K562 (cell line): ENCODE data around the gene COL25A1. TPM values are rescaled to one million over a fixed set of nuclear protein-coding genes. Genes with fewer than 3 reads are reported as not detected.

Experiments used
- ATAC-seq: fragments of 200-7000 bp; cut with Tn5 transposase; 3 replicates; pipeline ENCODE4 v1.9.1; 2020; ENCODE audit warnings: moderate library complexity
- BruUV-seq: library from RNA; stranded (reverse); fragments of 400-500 nt; replicated peaks from 2 replicates; lab custom pipeline; 2021; lab: Mats Ljungman, UMichigan
- CTCF ChIA-PET: fragments of 300-600 bp; formaldehyde crosslinking; extraction: SDS; loops from one replicate; lab custom pipeline; 2021; ENCODE audit warnings: low intra/inter-chr PET ratio; lab: Yijun Ruan, JAX
- POLR2A ChIA-PET: fragments of 300-600, 350-650 bp; sonication (Branson Sonifier 250); formaldehyde crosslinking; extraction: SDS; loops from one replicate; lab custom pipeline; 2021; ENCODE audit warnings: antibody characterized with exemption, inconsistent platforms; lab: Yijun Ruan, JAX
- DNase-seq, 4 experiments: peaks; one replicate each; pipeline versions ENCODE4 v3.0.0 to v3.0.0-alpha.2; 2011 to 2018; ENCODE audit warnings: low spot score in 3 of 4, mixed read lengths in 3 of 4; ENCODE audit errors: extremely low read depth in 1 of 4
- FAIRE-seq: peaks from 2 replicates; lab custom pipeline; 2011; peaks lifted over from hg19 to GRCh38; lab: Jason Lieb, UNC
- H2AFZ ChIP-seq: 2 replicates; pipeline ENCODE4 v1.6.0; 2011; ENCODE audit warnings: low read depth, low read length, control low read depth, inconsistent platforms
- H3K27ac ChIP-seq: fragments of 200-600 bp; 3 replicates; pipeline ENCODE4 v1.8.0; 2011; ENCODE audit warnings: low read depth, mild to moderate bottlenecking, control low read depth, inconsistent platforms, low read length, moderate library complexity, mixed read lengths; ENCODE audit errors: extremely low read depth
- H3K27me3 ChIP-seq, 2 experiments: fragments of 300-600 bp in 1 of 2; 2 replicates in 1 of 2; 3 replicates in 1 of 2; pipeline versions ENCODE4 v1.6.0 to v1.8.0; 2011; ENCODE audit warnings: inconsistent platforms in 2 of 2, low read length in 2 of 2, mild to moderate bottlenecking in 1 of 2, mixed read lengths in 1 of 2, moderate library complexity in 1 of 2; ENCODE audit not compliant: control insufficient read depth in 2 of 2, insufficient read depth in 2 of 2
- H3K36me3 ChIP-seq: fragments of 300-600 bp; 3 replicates; pipeline ENCODE4 v1.8.0; 2011; ENCODE audit warnings: mild to moderate bottlenecking, low read length, inconsistent platforms; ENCODE audit not compliant: control insufficient read depth, insufficient read depth
- H3K4me1 ChIP-seq, 2 experiments: fragments of 200-600 bp in 1 of 2; replicated peaks in 1 of 2; 2 replicates in 1 of 2; 3 replicates in 1 of 2; pipeline versions ENCODE4 v1.5.1 to v1.8.0; 2011; ENCODE audit warnings: inconsistent platforms in 2 of 2, low read length in 2 of 2, mild to moderate bottlenecking in 1 of 2, mixed read lengths in 1 of 2, moderate library complexity in 1 of 2; ENCODE audit not compliant: control insufficient read depth in 2 of 2, insufficient read depth in 2 of 2
- H3K4me2 ChIP-seq: 2 replicates; pipeline ENCODE4 v1.6.1; 2011; ENCODE audit warnings: low read length, control low read depth, inconsistent platforms, mixed read lengths; ENCODE audit not compliant: insufficient read depth
- H3K4me3 ChIP-seq: fragments of 200-600 bp; sonication (generic), shearing (Covaris generic); 2 replicates; pipeline ENCODE4 v1.5.1; 2016; ENCODE audit warnings: control low read depth, inconsistent platforms
- H3K79me2 ChIP-seq: fragments of 200-600 bp; 3 replicates; pipeline ENCODE4 v1.8.0; 2011; ENCODE audit warnings: low read length, inconsistent platforms; ENCODE audit not compliant: control insufficient read depth, insufficient read depth
- H3K9ac ChIP-seq, 2 experiments: 2 replicates each; pipeline versions ENCODE4 v1.6.0 to v1.6.1; 2011; ENCODE audit warnings: low read depth in 2 of 2, low read length in 2 of 2, control low read depth in 1 of 2, inconsistent platforms in 1 of 2, mild to moderate bottlenecking in 1 of 2, mixed read lengths in 1 of 2; ENCODE audit not compliant: insufficient read depth in 1 of 2
- H3K9me1 ChIP-seq: one replicate; pipeline ENCODE4 v1.6.0; 2011; ENCODE audit warnings: inconsistent platforms, mild to moderate bottlenecking, low read length, moderate library complexity; ENCODE audit not compliant: control insufficient read depth, insufficient read depth
- H3K9me3 ChIP-seq: replicated peaks from 2 replicates; pipeline ENCODE4 v1.5.1; 2011; ENCODE audit warnings: low read depth, low read length, inconsistent platforms; ENCODE audit not compliant: control insufficient read depth, insufficient read depth
- H4K20me1 ChIP-seq: replicated peaks from 2 replicates; pipeline ENCODE4 v1.6.1; 2011; ENCODE audit warnings: low read length, inconsistent platforms, mixed read lengths; ENCODE audit not compliant: control insufficient read depth, insufficient read depth
- BACH1 ChIP-seq: fragments of 200-800 bp; sonication (Bioruptor generic); IDR thresholded peaks from 2 replicates; pipeline ENCODE4 v1.6.1; 2016; ENCODE audit warnings: missing genetic modification characterization, missing compliant biosample characterization
- C11orf30 ChIP-seq: fragments of 450-650 bp; IDR thresholded peaks from 2 replicates; pipeline ENCODE4 v1.6.1; 2016; ENCODE audit warnings: low read depth, mild to moderate bottlenecking
- CEBPB ChIP-seq: fragments of 450-650 bp; IDR thresholded peaks from 2 replicates; pipeline ENCODE4 v1.6.1; 2016; ENCODE audit warnings: missing genetic modification characterization, missing compliant biosample characterization
- ELF1 ChIP-seq: fragments of 200-800 bp; sonication (Bioruptor generic); IDR thresholded peaks from 2 replicates; pipeline ENCODE4 v1.6.1; 2016; ENCODE audit warnings: missing genetic modification characterization, missing compliant biosample characterization
- MAFF ChIP-seq: IDR thresholded peaks from 2 replicates; pipeline ENCODE4 v1.6.1; 2012; ENCODE audit warnings: low read length, improper control_type of control experiment
- MAFG ChIP-seq: fragments of 450-650 bp; conservative IDR thresholded peaks from 2 replicates; pipeline ENCODE4 v1.6.1; 2016; ENCODE audit warnings: missing genetic modification characterization, missing compliant biosample characterization
- MAFK ChIP-seq: IDR thresholded peaks from 2 replicates; pipeline ENCODE4 v1.6.1; 2011; ENCODE audit warnings: low read length, improper control_type of control experiment
- NFE2 ChIP-seq: IDR thresholded peaks from 2 replicates; pipeline ENCODE4 v1.6.1; 2014; ENCODE audit warnings: antibody characterized with exemption, low read depth
- RAD51 ChIP-seq: fragments of 450-650 bp; IDR thresholded peaks from 2 replicates; pipeline ENCODE4 v1.7.1; 2016; ENCODE audit warnings: low read depth, mild to moderate bottlenecking, borderline replicate concordance
- SMC3 ChIP-seq: conservative IDR thresholded peaks from 2 replicates; pipeline ENCODE4 v1.6.1; 2011; ENCODE audit warnings: low read depth, low read length, improper control_type of control experiment; ENCODE audit not compliant: insufficient read depth
- ZNF316 ChIP-seq: fragments of 450-650 bp; IDR thresholded peaks from 2 replicates; pipeline ENCODE4 v1.6.1; 2016
- ZNF695 ChIP-seq: fragments of 450-650 bp; formaldehyde crosslinking; IDR thresholded peaks from 2 replicates; pipeline ENCODE4 v1.4.0; 2020; ENCODE audit warnings: mild to moderate bottlenecking, moderate library complexity
- WGBS: fragments of 100-300 bp; shearing (Covaris generic); methylation state at CpG from one replicate; pipeline ENCODE4 v1.1.6; 2016; ENCODE audit warnings: low coverage, mixed read lengths; ENCODE audit not compliant: insufficient coverage; ENCODE audit errors: missing lambda C conversion rate; 5-methylcytosine and 5-hydroxymethylcytosine counted together
- in situ Hi-C: fragments of 300-500 bp; cut with MboI; formaldehyde crosslinking; loops from 4 replicates; pipeline ENCODE4 v1.15.0; 2018; ENCODE audit warnings: inconsistent platforms, mixed read lengths
- intact Hi-C: fragments of 100-400 bp; cut with micrococcal nuclease; formaldehyde crosslinking; loops from 2 replicates; pipeline ENCODE4 v1.14.2; 2022
- polyA plus RNA-seq, 8 experiments: library from polyadenylated mRNA; depleted of rRNA in 4 of 8; stranded (reverse) in 5 of 8; unstranded in 3 of 8; fragments of >200 nt; fragmentation: Nextera tagmentation in 2 of 8; fragmentation: Illumina TruSeq in 1 of 8; extraction: Ambion mirVana in 2 of 8; extraction: Trizol in 1 of 8; gene quantifications; 2 replicates each; pipeline versions ENCODE4 v1.2.1 to v1.2.3, GENCODE V29; 2011 to 2014; ENCODE audit warnings: inconsistent platforms in 1 of 8, missing spikeins in 1 of 8
- total RNA-seq, 7 experiments: library from RNA; depleted of rRNA in 6 of 7; stranded (reverse); fragments of >200 nt in 6 of 7; fragmentation: Illumina TruSeq in 2 of 7; extraction: Trizol in 2 of 7; gene quantifications; 2 replicates each; pipeline versions ENCODE4 v1.2.1 to v1.2.3, GENCODE V29; 2011 to 2021; ENCODE audit warnings: low replicate concordance in 1 of 7
- TF ChIP-seq, protein P1 (sequence below), 3 experiments: IDR thresholded peaks in 2 of 3; conservative IDR thresholded peaks in 1 of 3; 2 replicates each; pipeline ENCODE4 v1.5.1; 2011 to 2012; ENCODE audit warnings: low read length in 3 of 3, mild to moderate bottlenecking in 3 of 3, control low read depth in 2 of 3, improper control_type of control experiment in 1 of 3, inconsistent platforms in 1 of 3, low read depth in 1 of 3, mixed read lengths in 1 of 3, moderate library complexity in 1 of 3; ENCODE audit not compliant: insufficient read depth in 2 of 3

The COL25A1 gene
- total and polyA plus RNA-seq, 9 of the 15 experiments (the other 6 are each of a cell fraction or from before 2014, with no cell fraction given): 0.03 to 0.62 (median 0.27) TPM

DNA sequence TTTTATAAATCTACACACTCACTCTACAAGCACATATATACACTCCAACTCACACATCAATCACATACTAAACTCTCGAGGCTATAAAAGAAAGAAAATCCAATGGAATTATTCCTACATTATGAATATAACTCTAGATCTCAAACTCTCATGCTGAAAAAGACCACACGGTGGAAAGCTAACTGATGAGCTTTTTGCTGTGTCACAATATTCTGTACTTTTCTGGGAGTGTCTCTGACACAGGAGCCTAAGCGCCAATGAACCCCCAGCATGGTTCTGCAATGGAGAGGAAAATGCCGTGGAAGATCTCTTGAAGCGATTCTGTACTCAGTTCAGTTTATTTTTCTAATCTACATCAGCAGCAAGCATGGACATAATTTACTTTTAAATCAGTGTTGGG, 415.4 kb downstream of the COL25A1 start:
- peak overlapping the region; percentile 77 for H2AFZ ChIP-seq
- no peaks in the 10 kb centered on the region for H3K9me3 ChIP-seq
- H3K79me2 ChIP-seq: no peaks in the 10 kb centered on the region
- in situ Hi-C loops (no loop called here), intact Hi-C loops (no loop called here)
- no peak overlapping the region for H3K27ac ChIP-seq
- H3K4me3 ChIP-seq: no peak overlapping the region
- no peaks in the 10 kb centered on the region for H3K36me3 ChIP-seq
- H4K20me1 ChIP-seq: no peaks in the 10 kb centered on the region
- ChIA-PET POLR2A (interaction anchor here (0.8 to 1.5 kb wide), 2 partner anchors 10 to 87 kb away, joined by 3 read pairs; no protein-coding TSS in a partner anchor), CTCF (no interaction called here)
- H3K9ac ChIP-seq: no peak overlapping the region
- H3K4me2 ChIP-seq: no peak overlapping the region
- peak in 3 of 4 experiments; percentile 9 to 53 (median 14) for DNase-seq
- peaks cover 0 to 5% of the 10 kb centered on the region in 2 experiments; a peak in 2 of 5 replicates for H3K4me1 ChIP-seq
- WGBS: 7% methylated on average over 5 of the region's 5 CpGs
- TF ChIP-seq CEBPB (tag): peak; percentile 45; the same call in 1 of the 2 replicates
- peak; percentile 10; the same call in 1 of the 2 replicates for TF ChIP-seq SMC3
- TF ChIP-seq ZNF316: peak; percentile 79
- TF ChIP-seq MAFK: peak; percentile 29; the same call in 1 of the 2 replicates
- TF ChIP-seq ELF1 (tag): no peak
- peak; percentile 59 for TF ChIP-seq MAFG (tag)
- TF ChIP-seq ZNF695: no peak
- peak; percentile 34; the same call in 1 of the 2 replicates for TF ChIP-seq BACH1 (tag)
- TF ChIP-seq, protein P1, sequence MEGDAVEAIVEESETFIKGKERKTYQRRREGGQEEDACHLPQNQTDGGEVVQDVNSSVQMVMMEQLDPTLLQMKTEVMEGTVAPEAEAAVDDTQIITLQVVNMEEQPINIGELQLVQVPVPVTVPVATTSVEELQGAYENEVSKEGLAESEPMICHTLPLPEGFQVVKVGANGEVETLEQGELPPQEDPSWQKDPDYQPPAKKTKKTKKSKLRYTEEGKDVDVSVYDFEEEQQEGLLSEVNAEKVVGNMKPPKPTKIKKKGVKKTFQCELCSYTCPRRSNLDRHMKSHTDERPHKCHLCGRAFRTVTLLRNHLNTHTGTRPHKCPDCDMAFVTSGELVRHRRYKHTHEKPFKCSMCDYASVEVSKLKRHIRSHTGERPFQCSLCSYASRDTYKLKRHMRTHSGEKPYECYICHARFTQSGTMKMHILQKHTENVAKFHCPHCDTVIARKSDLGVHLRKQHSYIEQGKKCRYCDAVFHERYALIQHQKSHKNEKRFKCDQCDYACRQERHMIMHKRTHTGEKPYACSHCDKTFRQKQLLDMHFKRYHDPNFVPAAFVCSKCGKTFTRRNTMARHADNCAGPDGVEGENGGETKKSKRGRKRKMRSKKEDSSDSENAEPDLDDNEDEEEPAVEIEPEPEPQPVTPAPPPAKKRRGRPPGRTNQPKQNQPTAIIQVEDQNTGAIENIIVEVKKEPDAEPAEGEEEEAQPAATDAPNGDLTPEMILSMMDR (IDR thresholded peaks at IDR 0.05 in 2 of 3, conservative IDR thresholded peaks at IDR 0.05 in 1 of 3; ENCODE audit: insufficient read depth in 2 of 3, low read depth in 1 of 3, low read length in 3 of 3): peak in 2 of 3 experiments; percentile 13 to 17; a peak in 1 of 6 replicates
- no peak for TF ChIP-seq RAD51
- TF ChIP-seq C11orf30: peak; percentile 69
- peak; percentile 78 for TF ChIP-seq NFE2
- TF ChIP-seq MAFF: peak; percentile 28; the same call in 1 of the 2 replicates
- H3K27me3 ChIP-seq: no peaks in the 10 kb centered on the region
- H3K9me1 ChIP-seq: no peaks in the 10 kb centered on the region
- BruUV-seq: no TSS peak
- peak; percentile 89 for ATAC-seq
- FAIRE-seq: peak; percentile 42
